Measurements from ENCODE around the gene TMEM178B. TPM values are rescaled to one million over a fixed set of nuclear protein-coding genes. Genes with fewer than 3 reads are reported as not detected.

TMEM178B gene
- total and polyA plus RNA-seq, 9 of the 15 experiments (the other 6 are each of a cell fraction or from before 2014, with no cell fraction given): under 0.01 to 0.03 (median 0.01) TPM; not detected in 5

DNA sequence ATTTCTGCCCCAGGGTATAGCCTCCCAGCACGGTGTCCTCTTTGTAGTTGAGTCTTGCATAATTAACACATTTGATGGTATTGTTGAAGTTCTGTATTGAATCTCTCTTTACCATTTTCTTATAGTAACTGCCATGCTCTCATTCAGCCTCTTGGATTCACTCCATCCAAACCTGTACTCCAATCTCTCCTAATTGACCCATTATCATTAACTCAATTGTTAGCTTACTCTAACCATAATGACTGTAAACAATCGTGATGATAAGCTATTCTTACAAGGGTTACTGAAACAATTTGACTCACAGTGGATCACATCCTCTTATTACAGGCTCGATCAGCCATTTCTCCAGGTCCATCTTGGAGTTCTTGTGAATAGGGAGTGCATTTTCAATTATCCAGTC, 285.4 kb downstream of the TMEM178B start (continued):
- TF ChIP-seq HNRNPLL (IDR thresholded peaks at IDR 0.05; ENCODE audit: low read depth, low read length, poor library complexity, severe bottlenecking): no peak
- no peak for TF ChIP-seq PCBP2 (IDR thresholded peaks at IDR 0.05; ENCODE audit: low read depth, low read length, poor library complexity, severe bottlenecking)
- no peak for TF ChIP-seq KLF16 (IDR thresholded peaks at IDR 0.05)
- TF ChIP-seq, protein P1, sequence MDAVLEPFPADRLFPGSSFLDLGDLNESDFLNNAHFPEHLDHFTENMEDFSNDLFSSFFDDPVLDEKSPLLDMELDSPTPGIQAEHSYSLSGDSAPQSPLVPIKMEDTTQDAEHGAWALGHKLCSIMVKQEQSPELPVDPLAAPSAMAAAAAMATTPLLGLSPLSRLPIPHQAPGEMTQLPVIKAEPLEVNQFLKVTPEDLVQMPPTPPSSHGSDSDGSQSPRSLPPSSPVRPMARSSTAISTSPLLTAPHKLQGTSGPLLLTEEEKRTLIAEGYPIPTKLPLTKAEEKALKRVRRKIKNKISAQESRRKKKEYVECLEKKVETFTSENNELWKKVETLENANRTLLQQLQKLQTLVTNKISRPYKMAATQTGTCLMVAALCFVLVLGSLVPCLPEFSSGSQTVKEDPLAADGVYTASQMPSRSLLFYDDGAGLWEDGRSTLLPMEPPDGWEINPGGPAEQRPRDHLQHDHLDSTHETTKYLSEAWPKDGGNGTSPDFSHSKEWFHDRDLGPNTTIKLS (IDR thresholded peaks at IDR 0.05; ENCODE audit: borderline replicate concordance, low read depth): no peak
- TF ChIP-seq, protein P2, sequence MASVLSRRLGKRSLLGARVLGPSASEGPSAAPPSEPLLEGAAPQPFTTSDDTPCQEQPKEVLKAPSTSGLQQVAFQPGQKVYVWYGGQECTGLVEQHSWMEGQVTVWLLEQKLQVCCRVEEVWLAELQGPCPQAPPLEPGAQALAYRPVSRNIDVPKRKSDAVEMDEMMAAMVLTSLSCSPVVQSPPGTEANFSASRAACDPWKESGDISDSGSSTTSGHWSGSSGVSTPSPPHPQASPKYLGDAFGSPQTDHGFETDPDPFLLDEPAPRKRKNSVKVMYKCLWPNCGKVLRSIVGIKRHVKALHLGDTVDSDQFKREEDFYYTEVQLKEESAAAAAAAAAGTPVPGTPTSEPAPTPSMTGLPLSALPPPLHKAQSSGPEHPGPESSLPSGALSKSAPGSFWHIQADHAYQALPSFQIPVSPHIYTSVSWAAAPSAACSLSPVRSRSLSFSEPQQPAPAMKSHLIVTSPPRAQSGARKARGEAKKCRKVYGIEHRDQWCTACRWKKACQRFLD (CRISPR knock-in tag; IDR thresholded peaks at IDR 0.05): no peak
- TF ChIP-seq CCNT2 (IDR thresholded peaks at IDR 0.05; ENCODE audit: borderline replicate concordance, extremely low read depth, insufficient read length, low read depth, low read length): no peak

DNA sequence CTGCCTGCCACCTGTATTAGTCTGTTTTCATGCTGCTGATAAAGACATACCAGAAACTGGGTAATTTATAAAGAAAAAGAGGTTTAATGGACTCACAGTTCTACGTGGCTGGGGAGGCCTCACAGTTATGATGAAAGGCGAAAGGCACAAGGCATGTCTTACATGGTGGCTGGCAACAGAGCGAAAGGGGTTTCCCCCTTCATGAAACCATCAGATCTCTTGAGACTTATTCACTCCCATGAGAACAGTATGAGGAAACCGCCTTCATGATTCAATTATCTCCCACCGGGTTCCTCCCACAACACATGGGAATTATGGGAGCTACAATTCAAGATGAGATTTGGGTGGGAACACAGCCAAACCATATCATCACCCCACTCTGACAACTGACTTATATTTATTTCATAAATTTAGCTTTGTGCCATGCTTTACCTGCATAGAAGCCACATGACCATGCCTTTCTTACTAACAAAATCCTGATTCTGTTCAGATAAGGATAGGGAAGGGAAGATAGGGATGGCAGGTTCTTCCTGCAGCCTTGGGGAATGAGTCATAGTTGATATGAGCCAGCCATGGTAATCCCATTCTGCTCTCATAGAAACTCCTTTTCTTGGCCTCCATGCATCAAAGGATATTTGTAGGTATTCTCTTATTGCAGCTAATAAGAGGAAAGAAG, 286.0 kb downstream of the TMEM178B start:
- Histone ChIP-seq H3K79me2 (ENCODE audit: control insufficient read depth, insufficient read depth, low read length) (no peaks in the 10 kb centered on the region), H3K4me2 (ENCODE audit: insufficient read depth, low read length) (no peak overlapping the region), H2AFZ (ENCODE audit: low read depth, low read length) (no peak overlapping the region), H4K20me1 (replicated peaks; ENCODE audit: control insufficient read depth, insufficient read depth, low read length) (no peaks in the 10 kb centered on the region), H3K9ac (ENCODE audit: insufficient read depth in 1 of 2, low read depth in 2 of 2, low read length in 2 of 2) (no peak overlapping the region), H3K4me1 (replicated peaks in 1 of 2; ENCODE audit: control insufficient read depth in 2 of 2, insufficient read depth in 2 of 2, low read length in 2 of 2) (no peaks in the 10 kb centered on the region), H3K27me3 (ENCODE audit: control insufficient read depth in 2 of 2, insufficient read depth in 2 of 2, low read length in 2 of 2) (peaks cover 4 to 5% of the 10 kb centered on the region in 2 experiments; a peak in 3 of 5 replicates), H3K9me3 (replicated peaks; ENCODE audit: control insufficient read depth, insufficient read depth, low read depth, low read length) (no peaks in the 10 kb centered on the region), H3K27ac (ENCODE audit: extremely low read depth, low read depth, low read length) (no peak overlapping the region), H3K9me1 (ENCODE audit: control insufficient read depth, insufficient read depth, low read length) (no peaks in the 10 kb centered on the region), H3K36me3 (ENCODE audit: control insufficient read depth, insufficient read depth, low read length) (no peaks in the 10 kb centered on the region), H3K4me3 (no peak overlapping the region)
- ATAC-seq (no peak), DNase-seq (ENCODE audit: extremely low read depth in 1 of 4, low spot score in 3 of 4) (no peak), FAIRE-seq (no peak)
- in situ Hi-C loops (cut with MboI) (no loop called here), intact Hi-C loops (cut with micrococcal nuclease) (no loop called here)
- BruUV-seq (replicated peaks): no TSS peak
- 0% methylated on average over 5 of the region's 5 CpGs for WGBS (ENCODE audit: insufficient coverage, low coverage, missing lambda C conversion rate)
- ChIA-PET POLR2A (interaction anchor here (1.2 kb wide), 1 partner anchor 14 kb away, joined by 3 read pairs; no protein-coding TSS in a partner anchor), CTCF (ENCODE audit: low intra/inter-chr PET ratio) (no interaction called here)
- TF ChIP-seq NR2C1 (IDR thresholded peaks at IDR 0.05): no peak
- TF ChIP-seq NR2C1 (tag; IDR thresholded peaks at IDR 0.05): no peak
- TF ChIP-seq PCBP2 (IDR thresholded peaks at IDR 0.05; ENCODE audit: low read depth, low read length, poor library complexity, severe bottlenecking): no peak
